NCI-H460 (cell line): Measurements from ENCODE around the gene LPAR4. TPM values are rescaled to one million over a fixed set of nuclear protein-coding genes. Genes with fewer than 3 reads are reported as not detected.
"Not testable (repeated sequence)": the region's sequence is repeated elsewhere in the genome, so short reads cannot be mapped to it uniquely, and the experiment has no call there.

Source experiments
- DNase-seq: peaks from one replicate; pipeline ENCODE4 v3.0.0-alpha.2; 2016; ENCODE audit warnings: low read depth; ENCODE audit errors: extremely low read depth
- polyA plus RNA-seq: library from polyadenylated mRNA; depleted of rRNA; stranded (reverse); fragments of >200 nt; gene quantifications from 2 replicates; pipeline ENCODE4 v1.2.3, GENCODE V29; 2014; cell fraction: nucleus; rRNA removed
- total RNA-seq: library from RNA; depleted of rRNA; stranded (reverse); fragments of >200 nt; shearing (Covaris generic); gene quantifications from 2 replicates; pipeline ENCODE4 v1.2.3, GENCODE V29; 2014; rRNA removed

The LPAR4 gene, protein sequence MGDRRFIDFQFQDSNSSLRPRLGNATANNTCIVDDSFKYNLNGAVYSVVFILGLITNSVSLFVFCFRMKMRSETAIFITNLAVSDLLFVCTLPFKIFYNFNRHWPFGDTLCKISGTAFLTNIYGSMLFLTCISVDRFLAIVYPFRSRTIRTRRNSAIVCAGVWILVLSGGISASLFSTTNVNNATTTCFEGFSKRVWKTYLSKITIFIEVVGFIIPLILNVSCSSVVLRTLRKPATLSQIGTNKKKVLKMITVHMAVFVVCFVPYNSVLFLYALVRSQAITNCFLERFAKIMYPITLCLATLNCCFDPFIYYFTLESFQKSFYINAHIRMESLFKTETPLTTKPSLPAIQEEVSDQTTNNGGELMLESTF
- total RNA-seq: not detected in 2 replicates
- polyA plus RNA-seq: not detected in 2 replicates

DNA sequence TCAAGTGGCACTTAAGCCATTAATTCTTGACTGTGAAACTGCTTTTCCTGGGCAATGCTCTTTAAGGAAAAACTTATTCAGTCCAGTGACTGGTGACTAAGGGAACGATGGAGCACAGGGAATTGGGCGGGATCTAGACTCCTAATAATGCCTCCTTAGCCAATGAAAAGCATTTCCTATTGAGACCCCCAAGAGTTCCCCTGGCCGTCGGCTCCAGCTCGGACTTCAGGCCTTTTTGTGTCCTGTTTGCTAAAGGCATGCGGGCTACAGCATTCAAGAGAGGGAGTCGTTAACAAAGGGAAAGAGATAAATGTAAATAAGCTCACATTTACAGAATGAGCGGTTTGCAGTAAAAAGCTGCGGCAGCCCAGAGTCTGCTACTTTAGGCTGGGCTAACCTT, at the start of gene LPAR4:
TSS of gene LPAR4 (plus strand) at position 232 of the 400 bp plus-strand sequence. CDS start 7,150 bp downstream, outside the sequence.
- no peak for DNase-seq

DNA sequence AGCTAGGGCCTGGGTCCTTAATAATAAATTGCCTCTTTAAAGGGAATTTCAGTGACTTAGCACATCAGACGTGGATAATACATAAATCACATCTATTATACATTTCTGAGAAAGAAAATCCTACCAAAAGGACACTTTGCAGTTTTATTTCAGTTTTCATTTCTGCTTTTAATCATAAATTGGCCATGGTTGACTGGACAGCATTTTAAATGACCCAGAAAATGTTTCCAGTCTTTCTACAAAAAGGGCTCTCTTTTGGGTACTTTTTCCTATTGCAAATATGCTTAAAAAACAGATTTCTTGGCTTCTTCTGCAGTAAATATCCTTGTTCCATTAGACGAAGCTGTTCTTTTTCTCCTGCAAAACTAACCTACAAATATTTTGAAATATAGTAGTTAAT, 41.4 kb upstream of the LPAR4 start:
- DNase-seq: no peak

DNA sequence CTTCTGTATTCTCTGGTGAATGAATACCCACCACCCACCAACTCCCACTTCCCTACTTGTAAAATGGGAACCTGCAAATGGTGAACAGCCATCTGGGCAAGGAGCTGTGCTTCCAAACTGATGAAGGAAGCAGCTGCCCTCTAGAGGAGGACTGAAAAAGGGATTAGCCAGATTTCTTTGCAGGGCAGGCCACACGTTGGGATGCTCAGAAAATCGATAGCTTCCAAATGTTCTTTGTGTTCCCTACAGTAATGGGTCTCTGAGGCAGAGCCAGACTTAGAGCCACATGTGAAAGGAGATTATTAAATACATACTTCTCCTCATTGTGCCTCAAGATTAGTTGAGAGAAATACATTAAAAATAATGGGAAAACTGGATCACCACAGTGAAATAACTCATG, 39.3 kb upstream of the LPAR4 start:
- DNase-seq: no peak

DNA sequence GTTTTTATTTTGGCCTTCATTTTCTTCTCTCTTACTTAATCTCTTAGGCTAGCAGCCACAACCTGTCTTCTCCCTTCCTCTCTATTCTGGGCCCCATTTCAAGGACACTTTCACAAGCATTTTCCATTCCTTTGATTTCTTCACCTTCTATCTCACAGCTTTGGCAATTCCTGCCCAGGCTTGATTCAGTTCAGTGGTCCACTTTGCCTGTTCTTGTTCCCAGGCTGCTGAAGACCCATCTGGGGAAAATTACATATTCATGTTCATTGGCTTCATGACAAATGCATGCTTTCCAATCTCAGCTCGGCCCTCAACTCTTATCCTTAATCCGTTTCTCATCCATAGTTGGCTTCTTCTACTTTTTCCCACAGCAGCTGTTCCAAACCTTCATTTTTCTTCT, 38.7 kb upstream of the LPAR4 start:
- DNase-seq: no peak

DNA sequence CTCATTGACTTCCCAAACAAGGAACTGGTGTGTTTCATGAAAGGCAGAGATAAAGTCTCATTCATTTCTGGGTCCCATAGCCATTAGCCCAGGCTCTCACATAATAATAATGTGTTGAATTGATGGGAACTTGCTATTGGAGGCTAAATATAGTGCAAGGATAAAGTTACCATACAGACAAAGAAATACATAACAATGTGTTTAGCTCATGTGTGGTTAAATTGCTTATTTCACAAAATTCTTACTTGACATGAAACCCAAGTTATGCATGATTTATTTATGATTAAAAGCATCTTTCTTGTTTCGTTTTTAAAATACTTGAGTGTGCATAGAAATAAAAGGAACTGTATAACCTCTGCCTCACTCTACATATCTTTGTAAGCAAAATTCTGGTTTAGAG, 37.3 kb upstream of the LPAR4 start:
- DNase-seq: no peak

DNA sequence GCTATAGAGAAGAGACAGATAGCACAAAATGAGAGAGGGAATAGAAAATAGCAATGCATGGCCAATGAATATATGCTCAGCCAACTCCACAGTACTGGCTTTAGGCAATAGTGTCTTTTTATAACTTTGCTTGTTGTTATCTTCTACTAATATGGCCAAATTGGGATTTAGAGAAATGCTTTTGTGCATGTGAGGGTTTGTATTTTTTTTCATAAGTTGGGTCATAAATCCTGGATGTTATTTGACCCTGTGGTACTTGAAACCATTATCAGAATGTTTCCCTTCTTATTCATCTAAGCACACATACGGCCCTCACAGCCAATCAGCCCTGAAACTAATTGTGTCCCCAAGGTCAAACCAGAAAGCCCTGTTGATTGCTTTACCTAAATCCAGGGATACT, 35.2 kb upstream of the LPAR4 start:
- no peak for DNase-seq

DNA sequence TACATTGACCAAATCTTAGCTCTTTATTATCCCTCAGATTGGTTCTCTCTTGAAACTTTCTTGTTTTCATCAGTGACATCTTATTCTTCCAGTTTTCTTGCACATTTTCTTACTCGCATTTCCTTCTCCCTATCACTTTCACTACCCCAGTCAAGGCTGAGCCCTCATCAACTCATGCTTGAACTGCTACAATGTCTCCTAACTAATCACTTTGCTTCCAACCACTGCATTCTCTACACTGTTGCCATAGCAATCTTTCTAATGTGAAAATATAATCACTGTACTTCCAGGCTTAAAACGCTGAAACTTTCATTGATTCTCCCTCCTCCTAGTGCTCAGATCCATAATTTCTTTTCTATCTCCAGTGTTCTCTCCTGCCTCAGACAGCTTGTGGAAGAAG, 22.2 kb upstream of the LPAR4 start:
- DNase-seq: no peak

DNA sequence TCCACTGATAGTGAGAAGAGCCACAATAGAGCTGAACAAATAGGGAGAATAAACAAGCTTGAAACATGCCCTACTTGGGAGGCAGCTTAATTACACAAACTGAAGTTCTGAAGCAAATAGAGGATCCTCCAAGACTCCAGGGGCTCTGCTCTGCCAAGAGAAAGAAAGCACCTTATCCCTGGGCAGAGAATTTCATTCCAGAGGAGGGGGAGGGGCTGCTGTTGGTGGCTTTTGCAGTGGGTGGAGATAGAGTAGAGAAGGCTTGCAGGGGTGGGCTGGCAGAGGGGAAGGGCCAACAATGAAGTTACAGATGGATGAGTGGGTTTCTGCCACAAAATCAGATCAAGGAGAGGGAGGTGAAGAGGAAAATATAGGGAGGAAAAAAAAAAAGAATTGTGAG, 1.0 kb upstream of the LPAR4 start:
- no peak for DNase-seq

DNA sequence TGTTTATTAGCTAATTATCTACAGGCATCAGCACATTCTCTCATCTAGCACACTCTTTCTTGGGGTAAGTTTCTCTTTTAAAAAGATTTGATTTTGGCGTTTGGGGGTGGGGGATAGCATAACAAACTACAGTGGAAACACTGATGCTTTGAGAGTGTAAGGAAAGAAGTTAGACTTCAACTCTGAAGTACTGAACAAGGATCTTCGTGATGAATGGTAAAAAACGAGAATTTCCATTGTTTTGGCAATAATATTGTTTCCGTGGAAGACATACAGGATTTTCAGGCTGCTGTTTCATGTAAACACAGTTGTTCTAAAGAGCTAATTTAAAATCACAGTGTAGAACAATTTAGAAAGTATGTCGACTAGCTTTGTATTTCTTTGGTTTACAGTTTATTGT, 451 bp downstream of the LPAR4 start:
- DNase-seq: no peak

DNA sequence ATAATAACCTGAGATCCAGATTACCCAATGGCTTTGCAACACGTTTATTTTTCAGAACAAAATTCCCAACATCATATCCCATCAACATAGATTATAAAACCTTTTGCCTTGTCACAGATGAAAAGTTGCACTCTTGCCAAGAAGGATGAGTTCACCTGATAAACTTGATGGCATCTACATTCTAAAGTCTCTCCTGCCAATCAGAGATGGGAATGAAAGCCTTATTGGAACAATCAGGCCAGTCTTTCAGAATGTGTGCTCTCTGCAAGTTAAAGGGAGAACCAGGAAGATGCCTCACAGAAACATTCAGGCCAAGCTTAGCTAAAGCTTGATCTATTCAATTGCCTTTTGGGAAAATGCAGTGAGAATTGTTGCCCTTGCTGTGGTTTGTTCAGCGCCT, 1.3 kb downstream of the LPAR4 start:
- DNase-seq: no peak

DNA sequence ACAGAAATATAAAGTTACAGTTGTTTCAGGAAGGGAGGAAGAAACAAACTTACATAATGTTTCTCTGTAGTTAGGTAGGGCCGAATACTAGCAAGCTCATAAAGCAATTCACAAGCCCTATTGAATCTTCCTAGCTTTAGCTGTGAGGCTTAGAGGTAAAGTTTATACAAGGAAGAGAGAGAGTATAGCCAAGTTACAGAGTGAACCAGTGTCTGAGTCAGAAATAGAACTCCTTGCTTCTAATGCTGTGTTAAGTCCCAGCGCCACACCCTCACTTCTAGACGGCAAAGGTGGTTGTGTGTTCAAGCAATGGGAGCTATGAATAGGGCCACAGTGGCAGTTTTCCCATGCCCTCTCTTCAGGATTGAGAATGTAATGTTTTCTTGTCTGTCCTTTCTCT, 6.1 kb downstream of the LPAR4 start:
- DNase-seq: no peak

DNA sequence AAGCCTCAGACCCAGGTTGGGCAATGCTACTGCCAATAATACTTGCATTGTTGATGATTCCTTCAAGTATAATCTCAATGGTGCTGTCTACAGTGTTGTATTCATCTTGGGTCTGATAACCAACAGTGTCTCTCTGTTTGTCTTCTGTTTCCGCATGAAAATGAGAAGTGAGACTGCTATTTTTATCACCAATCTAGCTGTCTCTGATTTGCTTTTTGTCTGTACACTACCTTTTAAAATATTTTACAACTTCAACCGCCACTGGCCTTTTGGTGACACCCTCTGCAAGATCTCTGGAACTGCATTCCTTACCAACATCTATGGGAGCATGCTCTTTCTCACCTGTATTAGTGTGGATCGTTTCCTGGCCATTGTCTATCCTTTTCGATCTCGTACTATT, 7.4 kb downstream of the LPAR4 start:
- no peak for DNase-seq

DNA sequence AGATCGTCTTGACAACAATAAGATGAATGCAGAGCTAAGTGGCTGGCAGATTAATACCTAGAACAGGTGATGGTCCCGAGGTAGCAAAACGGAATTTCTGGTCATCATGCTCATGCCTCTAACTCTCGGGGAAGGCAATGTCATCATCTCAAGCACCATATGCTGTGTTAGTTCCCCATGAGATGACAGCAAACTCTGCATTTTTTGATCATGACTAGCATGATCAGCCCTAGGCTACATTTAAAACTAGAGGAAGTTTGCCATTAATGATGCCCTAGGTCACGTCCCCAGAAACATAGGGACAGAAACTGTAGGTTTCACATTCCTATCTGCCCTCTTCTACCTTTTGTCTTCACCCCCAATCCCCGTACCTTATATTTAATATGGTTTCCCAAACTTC, 11.6 kb downstream of the LPAR4 start:
- DNase-seq: no peak

DNA sequence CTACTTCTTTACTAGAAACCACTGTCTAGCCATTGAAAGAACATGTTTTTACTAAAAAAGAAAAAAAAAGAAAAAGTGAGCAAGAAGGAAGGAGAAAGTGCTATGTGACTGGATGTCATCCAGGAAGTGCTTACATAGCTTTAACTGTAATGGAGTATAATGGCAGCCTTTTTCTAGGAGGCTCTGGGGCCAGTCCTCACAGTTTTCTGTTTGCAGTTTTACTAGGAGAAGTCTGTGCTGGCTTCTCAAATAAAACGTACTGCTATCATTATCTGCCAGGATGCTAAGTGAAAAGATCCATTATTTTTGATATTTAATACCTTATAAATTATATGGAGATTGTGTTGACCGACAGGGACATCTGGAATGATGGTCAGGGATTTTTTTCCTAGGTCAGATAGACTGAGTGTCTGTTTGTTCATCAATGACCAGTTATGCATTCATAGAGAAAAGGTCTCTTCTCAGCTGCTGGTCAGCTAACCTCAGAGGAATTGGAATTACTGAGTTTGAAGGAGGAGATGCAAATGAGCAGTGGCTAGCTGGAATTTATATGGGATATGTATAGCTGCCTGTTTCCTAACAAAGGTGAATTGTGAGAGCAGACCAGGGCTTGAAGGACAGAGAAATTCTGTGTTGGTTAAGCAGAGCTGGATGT, 21.7 kb downstream of the LPAR4 start:
- no peak for DNase-seq

DNA sequence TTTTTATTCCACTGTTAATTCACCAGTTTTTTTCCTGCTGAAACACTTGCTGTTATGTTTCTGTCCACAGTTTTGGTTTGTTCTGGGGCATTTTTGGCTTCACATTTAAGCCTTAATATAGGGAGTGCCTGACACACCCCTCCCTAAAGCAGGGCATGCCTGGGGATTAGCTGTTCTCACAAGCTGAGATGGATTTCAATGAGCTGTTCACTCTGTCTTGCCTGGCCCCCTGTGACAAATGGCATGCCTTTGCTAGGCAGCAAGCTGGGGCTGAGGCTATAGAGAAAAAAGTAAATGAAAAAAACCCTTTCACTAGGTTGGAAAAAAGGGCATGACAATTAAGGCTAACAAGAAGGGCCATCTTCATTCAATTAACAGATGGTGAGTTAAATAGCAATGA, 22.4 kb downstream of the LPAR4 start:
- DNase-seq: no peak

DNA sequence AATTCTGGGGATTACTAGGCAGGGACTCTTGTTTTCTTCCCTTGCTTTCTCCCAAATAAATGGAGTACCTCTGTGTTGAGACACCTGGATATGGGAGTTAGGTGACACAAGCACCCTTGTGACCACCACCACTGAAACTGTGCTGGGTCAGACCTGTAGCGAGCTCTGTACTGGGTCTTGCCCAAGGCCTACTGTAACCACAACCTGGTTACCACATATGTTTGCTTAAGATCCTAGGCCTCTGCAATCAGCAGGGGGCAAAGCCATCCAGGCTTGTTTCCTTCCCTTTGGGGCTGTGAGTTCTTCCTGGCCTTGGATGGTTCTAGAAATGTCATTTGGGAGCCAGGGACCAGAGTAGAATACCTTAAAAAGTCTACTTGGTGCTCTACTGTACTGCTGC, 49.4 kb downstream of the LPAR4 start:
- DNase-seq: no peak

DNA sequence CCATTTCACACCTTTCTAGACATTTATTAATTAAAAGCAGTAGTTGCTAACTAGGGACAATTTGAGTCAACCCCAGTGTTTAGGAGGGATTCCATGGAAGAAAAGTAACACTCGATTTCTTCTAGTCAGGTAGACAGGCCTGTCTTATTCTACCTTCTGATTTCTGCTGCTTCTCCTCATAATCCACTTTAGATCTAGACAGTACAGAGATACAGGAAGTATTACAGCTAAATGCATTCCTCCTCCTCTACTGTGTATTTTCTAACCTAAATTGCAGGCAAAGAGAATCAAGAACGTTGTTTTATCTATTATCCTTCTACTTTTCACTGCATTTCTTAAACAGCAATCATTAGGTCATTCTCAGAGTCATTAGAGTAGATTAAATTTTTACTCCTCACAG, 52.6 kb downstream of the LPAR4 start:
- DNase-seq: no peak

DNA sequence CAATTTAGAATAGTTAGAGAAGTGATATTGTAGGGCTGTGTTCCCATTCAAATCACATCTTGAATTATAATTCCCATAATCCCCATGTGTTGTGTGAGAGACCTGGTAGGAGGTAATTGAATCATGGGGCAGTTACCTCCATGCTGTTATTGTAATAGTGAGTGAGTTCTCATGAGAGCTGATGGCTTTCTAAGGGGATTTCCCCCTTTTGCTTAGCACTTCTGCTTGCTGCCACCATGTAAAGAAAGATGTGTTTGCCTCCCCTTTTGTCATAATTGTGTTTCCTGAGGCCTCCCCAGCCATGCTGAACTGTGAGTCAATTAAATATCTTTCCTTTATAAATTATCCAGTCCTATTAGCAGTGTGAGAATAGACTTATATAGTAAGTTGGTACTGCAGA, 53.2 kb downstream of the LPAR4 start:
- DNase-seq: no peak

DNA sequence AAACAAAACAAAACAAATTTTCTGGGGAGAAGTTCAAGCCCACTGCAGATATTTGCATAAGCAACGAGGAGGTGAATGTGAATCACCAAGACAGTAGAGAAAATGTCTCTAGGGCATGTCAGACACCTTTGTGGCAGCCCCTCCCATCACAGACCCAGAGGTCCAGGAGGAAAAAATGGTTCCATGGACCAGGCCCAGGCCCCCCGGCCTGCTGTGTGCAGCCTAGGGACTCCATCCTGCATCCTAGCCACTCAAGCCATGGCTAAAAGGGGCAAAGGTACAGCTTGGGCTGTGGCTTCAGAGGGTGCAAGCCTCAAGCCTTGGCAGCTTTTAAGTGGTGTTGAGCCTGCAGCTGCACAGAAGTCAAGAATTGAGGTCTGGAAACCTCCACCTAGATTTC, 54.0 kb downstream of the LPAR4 start:
- DNase-seq: no peak

DNA sequence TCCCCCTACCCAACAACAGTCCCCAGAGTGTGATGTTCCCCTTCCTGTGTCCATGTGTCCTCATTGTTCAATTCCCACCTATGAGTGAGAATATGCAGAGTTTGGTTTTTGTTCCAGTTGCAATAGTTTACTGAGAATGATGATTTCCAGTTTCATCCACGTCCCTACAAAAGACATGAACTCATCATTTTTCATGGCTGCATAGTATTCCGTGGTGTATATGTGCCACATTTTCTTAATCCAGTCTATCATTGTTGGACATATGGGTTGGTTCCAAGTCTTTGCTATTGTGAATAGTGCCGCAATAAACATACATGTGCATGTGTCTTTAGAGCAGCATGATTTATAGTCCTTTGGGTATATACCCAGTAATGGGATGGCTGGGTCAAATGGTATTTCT, 55.0 kb downstream of the LPAR4 start:
- DNase-seq: not testable (repeated sequence)
